ENCODE measurements around the gene SIGLEC6.
A peak's percentile ranks its signal among the peaks of the same experiment; 100 is the strongest.

SIGLEC6 gene

GRCh38 chr19:51531349-51532315 lies at the start of gene SIGLEC6:
Gene SIGLEC6, minus strand, starts transcription at chr19:51531670. Its CDS starts 22 bp downstream, at chr19:51531648.
- no peak for DNase-seq (ENCODE audit: low read depth)

- no peak for DNase-seq (ENCODE audit: low read depth)
Observed at GRCh38 chr19:51576850-51577249, 45.4 kb upstream of the SIGLEC6 start.

GRCh38 chr19:51573331-51573730 lies 41.9 kb upstream of the SIGLEC6 start:
- no peak for DNase-seq (ENCODE audit: low read depth)

GRCh38 chr19:51572908-51573307 lies 41.4 kb upstream of the SIGLEC6 start:
- peak; percentile 36 for DNase-seq (ENCODE audit: low read depth)

GRCh38 chr19:51572410-51572809 lies 40.9 kb upstream of the SIGLEC6 start:
- no peak for DNase-seq (ENCODE audit: low read depth)

GRCh38 chr19:51571599-51571998 lies 40.1 kb upstream of the SIGLEC6 start:
- DNase-seq (ENCODE audit: low read depth), result no peak

GRCh38 chr19:51570962-51571575 lies 39.6 kb upstream of the SIGLEC6 start, which contains the start of gene ZNF175:
Gene ZNF175, plus strand, starts transcription at chr19:51571283. Its CDS starts 2,047 bp downstream, at chr19:51573330.
- DNase-seq (ENCODE audit: low read depth), result peak; percentile 88

- DNase-seq (ENCODE audit: low read depth), result no peak
Observed at GRCh38 chr19:51568456-51568855, 37.0 kb upstream of the SIGLEC6 start.

- DNase-seq (ENCODE audit: low read depth), result no peak
Observed at GRCh38 chr19:51567583-51567982, 36.1 kb upstream of the SIGLEC6 start.

GRCh38 chr19:51566489-51567100 lies 35.1 kb upstream of the SIGLEC6 start:
- DNase-seq (ENCODE audit: low read depth), result no peak

- no peak for DNase-seq (ENCODE audit: low read depth)
Observed at GRCh38 chr19:51565583-51565982, 34.1 kb upstream of the SIGLEC6 start.

GRCh38 chr19:51564791-51565190 lies 33.3 kb upstream of the SIGLEC6 start:
- no peak for DNase-seq (ENCODE audit: low read depth)

GRCh38 chr19:51560339-51560738 lies 28.9 kb upstream of the SIGLEC6 start:
- DNase-seq (ENCODE audit: low read depth), result no peak

- no peak for DNase-seq (ENCODE audit: low read depth)
Observed at GRCh38 chr19:51559240-51559639, 27.8 kb upstream of the SIGLEC6 start.

- no peak for DNase-seq (ENCODE audit: low read depth)
Observed at GRCh38 chr19:51552996-51553725, 21.7 kb upstream of the SIGLEC6 start.

- no peak for DNase-seq (ENCODE audit: low read depth)
Observed at GRCh38 chr19:51552608-51552995, 21.1 kb upstream of the SIGLEC6 start.

- no peak for DNase-seq (ENCODE audit: low read depth)
Observed at GRCh38 chr19:51551673-51552432, 20.4 kb upstream of the SIGLEC6 start.

GRCh38 chr19:51550848-51551672 lies 19.6 kb upstream of the SIGLEC6 start:
- no peak for DNase-seq (ENCODE audit: low read depth)

GRCh38 chr19:51549533-51550324 lies 18.3 kb upstream of the SIGLEC6 start:
- DNase-seq (ENCODE audit: low read depth), result no peak

All from non-pigmented ciliary epithelial cell (primary cell).